Loucy (cell line): ENCODE results near the gene PARD3B.
"Not testable (repeated sequence)": the region's sequence is repeated elsewhere in the genome, so short reads cannot be mapped to it uniquely, and the experiment has no call there.

Source experiments
- CTCF ChIP-seq: fragments of 200-600 bp; sonication (generic); conservative IDR thresholded peaks from 2 replicates; pipeline ENCODE4 v1.5.1; 2014; ENCODE audit warnings: mild to moderate bottlenecking, antibody characterized with exemption, low read length
- EZH2phosphoT487 ChIP-seq: fragments of 200-600 bp; IDR thresholded peaks from 2 replicates; pipeline ENCODE4 v1.6.1; 2018; ENCODE audit warnings: antibody characterized with exemption, mild to moderate bottlenecking, moderate library complexity, borderline replicate concordance

GRCh38 chr2:205218816-205219215, 673.5 kb downstream of the PARD3B start:
- not testable (repeated sequence) for TF ChIP-seq CTCF, EZH2phosphoT487
